SKM-1 treated with dmso at 0.1 percent for 144 hours (cell line): ENCODE measurements around the gene NUDC.
"Not testable (repeated sequence)": the region's sequence is repeated elsewhere in the genome, so short reads cannot be mapped to it uniquely, and the experiment has no call there.

Source experiments
- DNase-seq: peaks from one replicate; lab custom pipeline; 2025; ENCODE audit not compliant: unreplicated experiment; lab: John Stamatoyannopoulos, UW

The NUDC gene

DNA sequence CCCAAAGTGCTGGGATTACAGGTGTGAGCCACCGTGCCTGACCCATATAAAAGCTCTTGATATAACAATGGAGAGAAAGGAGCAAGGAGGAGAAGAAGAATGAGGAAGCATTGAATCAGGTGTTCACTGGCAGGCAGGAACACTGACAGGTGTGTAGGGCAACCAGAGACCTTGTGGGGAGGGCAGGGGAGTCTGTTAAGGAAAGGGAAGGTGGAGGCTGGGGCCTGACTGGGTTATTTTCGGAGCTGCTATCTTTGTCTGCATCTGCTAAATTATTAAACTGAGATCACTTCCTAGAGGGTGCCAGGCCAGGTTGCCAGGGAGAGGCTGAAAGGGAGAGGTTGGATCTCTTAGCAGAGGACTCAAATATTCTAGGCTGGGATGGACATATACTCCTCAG lies 65.1 kb downstream of the NUDC start:
- DNase-seq = no peak

GRCh38 chr1:26989403-26990109 lies 68.0 kb downstream of the NUDC start:
- not testable (repeated sequence) for DNase-seq

GRCh38 chr1:26991310-26992116 lies 70.0 kb downstream of the NUDC start:
- DNase-seq = peak; percentile 78

DNA sequence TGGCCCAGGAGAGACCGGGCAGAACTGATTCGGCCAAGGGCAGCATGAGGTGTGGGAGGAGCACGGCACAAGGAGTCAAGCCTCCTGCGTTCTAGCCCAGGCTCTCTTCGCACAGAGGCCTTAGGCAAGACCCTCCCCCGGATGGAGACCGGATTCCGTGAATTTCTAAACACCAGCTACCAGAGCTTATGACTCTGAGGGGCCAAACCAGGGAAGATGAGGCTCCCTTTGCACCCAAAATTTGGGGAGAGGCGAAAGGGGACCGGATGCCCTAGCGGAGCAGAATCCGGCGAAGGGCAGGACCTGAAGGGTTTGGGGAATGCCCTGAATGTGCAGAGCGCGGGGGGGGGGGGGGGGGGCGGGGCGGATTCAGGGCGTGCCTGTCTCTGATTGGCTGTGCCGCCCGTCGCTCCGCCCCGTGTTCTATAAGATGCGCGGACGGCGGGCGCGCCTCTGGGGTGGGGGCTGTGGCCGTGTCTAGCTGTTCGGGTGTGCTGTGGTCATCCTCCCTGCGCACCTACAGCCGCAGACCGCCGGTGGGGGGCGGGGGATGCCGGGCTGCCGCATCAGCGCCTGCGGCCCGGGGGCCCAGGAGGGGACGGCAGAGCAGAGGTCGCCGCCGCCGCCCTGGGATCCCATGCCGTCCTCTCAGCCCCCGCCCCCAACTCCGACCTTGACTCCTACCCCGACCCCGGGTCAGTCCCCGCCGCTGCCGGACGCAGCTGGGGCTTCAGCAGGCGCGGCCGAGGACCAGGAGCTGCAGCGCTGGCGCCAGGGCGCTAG lies 71.9 kb downstream of the NUDC start, which contains the start of gene TRNP1:
Gene TRNP1 (plus strand): TSS at position 456 of the 783 bp plus-strand sequence. CDS start 95 bp downstream, at position 551.
- DNase-seq = peak; percentile 68

DNA sequence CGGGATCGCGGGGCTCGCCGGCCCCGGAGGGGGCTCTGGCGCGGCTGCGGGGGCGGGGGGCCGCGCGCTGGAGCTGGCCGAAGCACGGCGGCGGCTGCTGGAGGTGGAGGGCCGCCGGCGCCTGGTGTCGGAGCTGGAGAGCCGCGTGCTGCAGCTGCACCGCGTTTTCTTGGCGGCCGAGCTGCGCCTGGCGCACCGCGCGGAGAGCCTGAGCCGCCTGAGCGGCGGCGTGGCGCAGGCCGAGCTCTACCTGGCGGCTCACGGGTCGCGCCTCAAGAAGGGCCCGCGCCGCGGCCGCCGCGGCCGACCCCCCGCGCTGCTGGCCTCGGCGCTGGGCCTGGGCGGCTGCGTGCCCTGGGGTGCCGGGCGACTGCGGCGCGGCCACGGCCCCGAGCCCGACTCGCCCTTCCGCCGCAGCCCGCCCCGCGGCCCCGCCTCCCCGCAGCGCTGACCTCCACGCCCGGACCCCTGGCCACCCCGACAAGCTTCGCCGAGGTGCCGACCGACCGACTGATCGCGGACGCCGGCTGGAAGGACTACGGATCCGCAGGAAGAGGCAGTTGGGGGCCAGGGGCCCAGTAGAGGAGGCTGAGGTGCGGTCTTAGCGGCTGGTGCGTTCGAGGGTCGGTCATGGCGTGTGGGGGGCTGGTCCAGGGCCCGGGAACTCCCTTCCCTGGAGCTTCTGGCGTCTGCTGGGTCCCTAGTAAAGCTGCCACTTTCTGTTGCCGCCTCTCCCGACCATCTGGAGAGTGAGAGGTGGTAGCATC lies 72.7 kb downstream of the NUDC start:
- no peak for DNase-seq

DNA sequence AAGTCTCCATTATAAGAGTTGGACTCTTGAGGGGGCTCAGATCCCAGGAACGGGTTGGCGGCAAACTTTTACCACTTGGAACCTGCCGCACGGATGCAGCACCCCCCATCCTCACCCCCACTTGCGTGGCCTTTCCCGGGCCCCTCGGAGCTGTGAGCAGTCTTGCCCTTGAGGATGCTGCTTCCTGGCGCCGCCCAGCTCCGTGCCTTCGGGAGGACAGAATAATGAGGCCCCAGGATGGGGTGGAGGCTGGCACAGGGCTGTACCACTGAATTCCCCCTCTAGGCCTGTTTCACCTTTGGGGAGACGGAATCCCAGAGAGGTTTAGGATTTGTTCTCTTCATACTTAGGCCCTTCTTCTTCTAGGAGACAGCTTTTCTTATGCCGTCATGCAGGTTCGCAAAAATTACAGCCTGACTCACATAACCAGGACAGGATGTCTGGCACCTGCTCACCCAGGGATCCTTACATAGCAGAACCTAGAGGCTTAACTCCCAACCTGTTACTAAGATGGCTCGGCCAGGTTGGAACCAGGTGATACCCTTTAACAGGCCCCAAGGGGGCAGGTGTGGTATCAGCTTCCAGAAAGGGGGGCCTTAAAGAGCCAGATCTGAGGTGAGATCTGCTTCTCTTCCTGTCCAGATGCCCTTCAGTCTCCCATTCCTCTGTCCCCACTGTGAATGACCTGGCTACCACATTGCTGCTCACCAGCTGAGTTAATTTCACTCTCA lies 73.4 kb downstream of the NUDC start:
- DNase-seq = no peak

GRCh38 chr1:26996024-26996423 lies 74.5 kb downstream of the NUDC start:
- DNase-seq = no peak
